Erythroblast (primary cell): Measurements from ENCODE around the gene PRR33.

Experiments used
- GATA1 ChIP-seq: IDR thresholded peaks from 2 replicates; pipeline ENCODE4 v1.6.1; 2011; ENCODE audit warnings: low read depth, mild to moderate bottlenecking, control low read depth, low read length, moderate library complexity
- POLR2A ChIP-seq: IDR thresholded peaks from 2 replicates; pipeline ENCODE4 v1.6.1; 2011; ENCODE audit warnings: mild to moderate bottlenecking, low read length

DNA sequence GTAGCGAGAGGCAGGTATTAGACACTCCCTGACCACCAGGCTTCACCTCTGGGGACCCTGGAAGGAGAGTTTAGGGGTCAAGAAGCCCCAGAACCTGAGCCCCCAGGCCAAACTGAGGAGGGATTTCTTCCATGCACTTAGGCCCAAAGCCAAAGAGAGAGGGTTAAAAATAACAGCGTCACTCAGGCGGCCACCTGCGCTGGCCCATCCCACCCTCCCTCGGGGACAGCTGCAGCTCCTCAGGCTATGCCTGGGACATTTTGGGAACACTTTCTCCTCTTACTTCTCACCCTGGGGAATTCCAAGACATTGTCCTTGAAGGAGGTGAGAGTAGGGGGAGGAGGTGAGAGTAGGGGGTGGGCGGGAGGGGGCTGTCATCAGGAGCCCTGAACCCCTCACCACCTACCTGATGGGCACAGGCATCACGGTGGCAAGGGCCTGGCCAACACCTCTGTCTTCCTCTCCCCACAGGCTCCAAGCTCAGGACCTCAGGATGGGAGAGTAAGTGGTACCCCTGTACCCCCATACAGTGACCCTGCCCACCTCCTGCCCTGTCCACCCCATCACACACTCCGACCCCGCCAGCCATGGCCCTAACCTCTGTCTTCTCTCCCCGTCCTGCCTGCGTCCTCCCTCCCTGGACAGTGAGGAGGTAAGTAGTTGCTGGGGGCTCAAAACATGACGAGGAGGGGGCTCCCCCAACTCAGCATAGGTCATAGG lies 52.3 kb downstream of the PRR33 start:
- no peak for TF ChIP-seq POLR2A
- no peak for TF ChIP-seq GATA1
